ENCODE results near the gene CDKAL1. TPM values are rescaled to one million over a fixed set of nuclear protein-coding genes. Genes with fewer than 3 reads are reported as not detected.
A peak's percentile ranks its signal among the peaks of the same experiment; 100 is the strongest.

The CDKAL1 gene
- total RNA-seq, 1 experiment from 2014 or later, result 13.8 TPM

DNA sequence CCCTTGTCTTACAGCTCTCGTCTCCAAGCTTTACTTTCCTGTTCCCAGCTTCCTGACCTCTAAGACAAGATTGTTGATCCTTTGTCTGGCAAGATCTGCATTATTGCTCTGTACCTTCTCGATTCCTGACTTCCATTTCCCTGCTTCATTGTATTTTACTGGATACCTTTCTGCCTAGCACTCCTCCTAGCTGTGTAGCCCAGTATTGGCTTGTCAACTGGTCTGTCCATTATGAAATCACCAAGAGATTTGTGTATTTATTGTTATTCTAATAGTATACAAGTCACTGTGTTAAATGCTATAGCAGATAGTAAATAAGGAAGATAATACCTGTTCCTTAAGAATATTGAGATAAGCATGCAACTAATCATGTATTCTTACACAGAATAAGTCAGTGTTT is 305.4 kb downstream of the CDKAL1 start:
- H3K36me3 ChIP-seq (ENCODE audit: low read depth, low read length), result no peaks in the 10 kb centered on the region
- H3K4me2 ChIP-seq (ENCODE audit: low read length), result no peak overlapping the region
- H2AFZ ChIP-seq (ENCODE audit: low read length), result no peak overlapping the region
- no peaks in the 10 kb centered on the region for H3K79me2 ChIP-seq (ENCODE audit: low read length)
- POLR2A ChIA-PET (ENCODE audit: unreplicated experiment), result no interaction called here
- TF ChIP-seq EZH2 (IDR thresholded peaks at IDR 0.05; ENCODE audit: low read length, unreplicated experiment), result no peak
- TF ChIP-seq CTCF (conservative IDR thresholded peaks at IDR 0.05; ENCODE audit: low read depth, low read length), result peak; percentile 34
- ATAC-seq, result no peak
- H3K4me3 ChIP-seq (ENCODE audit: low read length), result no peak overlapping the region
- H3K9me2 ChIP-seq (replicated peaks; ENCODE audit: low read length), result no peaks in the 10 kb centered on the region
- H3F3A ChIP-seq (ENCODE audit: low read length, unreplicated experiment), result no peaks in the 10 kb centered on the region
- no peak overlapping the region for H3K9ac ChIP-seq (ENCODE audit: low read length)
- H4K20me1 ChIP-seq (ENCODE audit: low read length), result no peaks in the 10 kb centered on the region
- intact Hi-C loops (cut with micrococcal nuclease), result no loop called here
- H3K27me3 ChIP-seq (ENCODE audit: low read length), result no peaks in the 10 kb centered on the region
- no TSS peak for BruUV-seq (replicated peaks)
- no peaks in the 10 kb centered on the region for H3K4me1 ChIP-seq (ENCODE audit: insufficient read depth, low read length)
- no peak overlapping the region for H3K27ac ChIP-seq (ENCODE audit: low read length)
- H3K9me3 ChIP-seq (ENCODE audit: low read length), result no peaks in the 10 kb centered on the region
- CTCF ChIA-PET, result no interaction called here
- DNase-seq, result no peak

DNA sequence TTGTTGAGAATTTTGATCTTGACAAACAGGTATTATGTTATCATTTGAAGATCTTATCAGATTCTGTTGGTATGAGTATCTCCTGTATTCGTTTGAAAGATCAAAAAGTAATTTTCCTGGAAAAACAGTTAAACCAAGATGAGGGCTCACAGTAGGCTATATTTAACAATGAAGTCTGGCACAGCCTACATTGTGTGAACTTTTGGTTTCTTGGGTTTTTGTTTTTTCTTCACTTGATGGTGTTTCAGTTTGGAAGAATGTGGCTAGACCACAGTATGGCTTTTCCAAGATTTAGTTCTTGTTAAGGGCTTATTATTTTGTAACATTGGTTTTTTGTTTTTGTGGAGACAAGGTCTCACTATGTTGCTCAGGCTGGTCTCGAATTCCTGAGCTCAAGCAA is 306.4 kb downstream of the CDKAL1 start:
- POLR2A ChIA-PET (ENCODE audit: unreplicated experiment), result no interaction called here
- intact Hi-C loops (cut with micrococcal nuclease), result no loop called here
- no peak overlapping the region for H2AFZ ChIP-seq (ENCODE audit: low read length)

GRCh38 chr6:20841806-20842205 is 307.5 kb downstream of the CDKAL1 start:
- ChIA-PET POLR2A (ENCODE audit: unreplicated experiment) (no interaction called here), CTCF (no interaction called here)
- BruUV-seq (replicated peaks), result no TSS peak
- Histone ChIP-seq H3K9ac (ENCODE audit: low read length) (no peak overlapping the region), H3K9me3 (ENCODE audit: low read length) (no peaks in the 10 kb centered on the region), H3K36me3 (ENCODE audit: low read depth, low read length) (no peaks in the 10 kb centered on the region), H3K79me2 (ENCODE audit: low read length) (no peaks in the 10 kb centered on the region), H3K27me3 (ENCODE audit: low read length) (no peaks in the 10 kb centered on the region), H3K27ac (ENCODE audit: low read length) (no peak overlapping the region), H3F3A (ENCODE audit: low read length, unreplicated experiment) (no peaks in the 10 kb centered on the region), H3K4me3 (ENCODE audit: low read length) (no peak overlapping the region), H3K9me2 (replicated peaks; ENCODE audit: low read length) (no peaks in the 10 kb centered on the region), H3K4me2 (ENCODE audit: low read length) (no peak overlapping the region), H2AFZ (ENCODE audit: low read length) (no peak overlapping the region), H3K4me1 (ENCODE audit: insufficient read depth, low read length) (peaks cover 3% of the 10 kb centered on the region; the same call in 1 of the 2 replicates), H4K20me1 (ENCODE audit: low read length) (no peaks in the 10 kb centered on the region)
- DNase-seq (no peak), ATAC-seq (no peak)
- intact Hi-C loops (cut with micrococcal nuclease), result no loop called here
- TF ChIP-seq EZH2phosphoT487 (IDR thresholded peaks at IDR 0.05; ENCODE audit: borderline replicate concordance, low read length) (no peak), CTCF (conservative IDR thresholded peaks at IDR 0.05; ENCODE audit: low read depth, low read length) (no peak), EZH2 (IDR thresholded peaks at IDR 0.05; ENCODE audit: low read length, unreplicated experiment) (no peak)

More for the DNA sequence above, 306.4 kb downstream of the CDKAL1 start:
- Histone ChIP-seq H3K9me3 (ENCODE audit: low read length) (no peaks in the 10 kb centered on the region), H3F3A (ENCODE audit: low read length, unreplicated experiment) (no peaks in the 10 kb centered on the region), H3K27me3 (ENCODE audit: low read length) (no peaks in the 10 kb centered on the region), H3K36me3 (ENCODE audit: low read depth, low read length) (no peaks in the 10 kb centered on the region), H3K4me3 (ENCODE audit: low read length) (no peak overlapping the region), H3K4me2 (ENCODE audit: low read length) (no peak overlapping the region), H3K27ac (ENCODE audit: low read length) (no peak overlapping the region), H4K20me1 (ENCODE audit: low read length) (no peaks in the 10 kb centered on the region), H3K79me2 (ENCODE audit: low read length) (no peaks in the 10 kb centered on the region), H3K9me2 (replicated peaks; ENCODE audit: low read length) (no peaks in the 10 kb centered on the region), H3K4me1 (ENCODE audit: insufficient read depth, low read length) (no peaks in the 10 kb centered on the region), H3K9ac (ENCODE audit: low read length) (no peak overlapping the region)
- CTCF ChIA-PET, result no interaction called here
- TF ChIP-seq EZH2phosphoT487 (IDR thresholded peaks at IDR 0.05; ENCODE audit: borderline replicate concordance, low read length) (no peak), EZH2 (IDR thresholded peaks at IDR 0.05; ENCODE audit: low read length, unreplicated experiment) (no peak), CTCF (conservative IDR thresholded peaks at IDR 0.05; ENCODE audit: low read depth, low read length) (no peak)
- ATAC-seq (no peak), DNase-seq (no peak)
- BruUV-seq (replicated peaks), result no TSS peak
